Thoracic aorta (tissue), 2 donors: ENCODE data around the gene OR10J4. TPM values are rescaled to one million over a fixed set of nuclear protein-coding genes. Genes with fewer than 3 reads are reported as not detected.

Source experiments
- ATAC-seq: fragments of 150-250 bp; one replicate; pipeline ENCODE4 v1.8.0; 2017; ENCODE audit warnings: low read depth; ENCODE audit not compliant: insufficient number of reproducible peaks, low FRiP score
- DNase-seq: peaks from one replicate; pipeline ENCODE4 v3.0.0-alpha.2; 2020; ENCODE audit warnings: low spot score
- H3K27ac ChIP-seq, 2 donors: fragments of 200-600 bp; sonication (generic); 1 replicate in 1 of 2; 2 replicates in 1 of 2; pipeline ENCODE4 v1.5.1; 2016; ENCODE audit warnings: mild to moderate bottlenecking in 2 of 2, moderate library complexity in 2 of 2
- H3K27me3 ChIP-seq: fragments of 200-600 bp; sonication (generic); replicated peaks from 2 replicates; pipeline ENCODE4 v1.6.0; 2016; ENCODE audit warnings: mild to moderate bottlenecking; ENCODE audit not compliant: insufficient read depth
- H3K36me3 ChIP-seq: fragments of 200-600 bp; sonication (generic); one replicate; pipeline ENCODE4 v1.5.1; 2016
- H3K4me1 ChIP-seq, 2 donors: fragments of 200-600 bp; sonication (generic); 1 replicate in 1 of 2; 2 replicates in 1 of 2; pipeline versions ENCODE4 v1.5.1 to v1.6.0; 2016; ENCODE audit warnings: low read depth in 2 of 2, mild to moderate bottlenecking in 1 of 2; ENCODE audit not compliant: control insufficient read depth in 1 of 2
- H3K4me3 ChIP-seq: fragments of 200-600 bp; sonication (generic); 2 replicates; pipeline ENCODE4 v1.5.1; 2016; ENCODE audit warnings: mild to moderate bottlenecking
- H3K9me3 ChIP-seq: fragments of 200-600 bp; sonication (generic); 2 replicates; pipeline ENCODE4 v1.5.1; 2016
- CTCF ChIP-seq: fragments of 200-600 bp; sonication (generic); IDR thresholded peaks from one replicate; pipeline ENCODE4 v1.5.1; 2019; ENCODE audit warnings: antibody characterized with exemption
- total RNA-seq, 2 donors: library from RNA; depleted of rRNA; stranded (reverse); fragments of >200 nt; gene quantifications; one replicate each; pipeline versions ENCODE4 v1.1.0 to v1.2.3, GENCODE V29; 2016

OR10J4 gene
- total RNA-seq, 2 donors from 2014 or later, result not detected

- no peaks in the 10 kb centered on the region for H3K9me3 ChIP-seq
- ATAC-seq (no peak), DNase-seq (no peak)
- H3K4me1 ChIP-seq, result no peaks in the 10 kb centered on the region
- H3K4me3 ChIP-seq, result no peak overlapping the region
- no peak for TF ChIP-seq CTCF
- H3K27me3 ChIP-seq, result no peaks in the 10 kb centered on the region
- H3K36me3 ChIP-seq, result no peaks in the 10 kb centered on the region
- no peak overlapping the region for H3K27ac ChIP-seq
These were observed 33.2 kb downstream of the OR10J4 start for GRCh38 chr1:159465191-159465603.

- H3K9me3 ChIP-seq, result no peaks in the 10 kb centered on the region
- no peak for TF ChIP-seq CTCF
- DNase-seq (no peak), ATAC-seq (no peak)
- H3K36me3 ChIP-seq, result no peaks in the 10 kb centered on the region
- no peak overlapping the region for H3K4me3 ChIP-seq
- no peak overlapping the region for H3K27ac ChIP-seq
- no peaks in the 10 kb centered on the region for H3K4me1 ChIP-seq
- H3K27me3 ChIP-seq, result no peaks in the 10 kb centered on the region
These were observed 36.3 kb downstream of the OR10J4 start for GRCh38 chr1:159468321-159468720.

GRCh38 chr1:159469921-159470533 lies 38.0 kb downstream of the OR10J4 start:
- Histone ChIP-seq H3K27me3 (no peaks in the 10 kb centered on the region), H3K4me1 (no peaks in the 10 kb centered on the region), H3K4me3 (no peak overlapping the region), H3K9me3 (no peaks in the 10 kb centered on the region), H3K36me3 (no peaks in the 10 kb centered on the region), H3K27ac (no peak overlapping the region)
- no peak for DNase-seq
- TF ChIP-seq CTCF, result no peak
- no peak for ATAC-seq

GRCh38 chr1:159473335-159473734 lies 41.3 kb downstream of the OR10J4 start:
- Histone ChIP-seq H3K27me3 (no peaks in the 10 kb centered on the region), H3K4me3 (no peak overlapping the region), H3K9me3 (no peaks in the 10 kb centered on the region), H3K36me3 (no peaks in the 10 kb centered on the region), H3K4me1 (no peaks in the 10 kb centered on the region), H3K27ac (no peak overlapping the region)
- DNase-seq (no peak), ATAC-seq (no peak)
- TF ChIP-seq CTCF, result no peak

- ATAC-seq (no peak), DNase-seq (no peak)
- no peaks in the 10 kb centered on the region for H3K4me1 ChIP-seq
- H3K27ac ChIP-seq, result no peak overlapping the region
- H3K4me3 ChIP-seq, result no peak overlapping the region
- TF ChIP-seq CTCF, result no peak
- H3K36me3 ChIP-seq, result no peaks in the 10 kb centered on the region
- H3K27me3 ChIP-seq, result no peaks in the 10 kb centered on the region
- H3K9me3 ChIP-seq, result no peaks in the 10 kb centered on the region
These were observed 42.9 kb downstream of the OR10J4 start for GRCh38 chr1:159474926-159475325.

Other genes with a start within 250 kb of the OR10J4 start
- 100 to 1,000 TPM; 123 to 177 TPM for gene ACKR1, start 227.3 kb upstream of the OR10J4 start, total RNA-seq
- gene FCER1A, start 129.9 kb upstream of the OR10J4 start, total RNA-seq, result 1 to 10 TPM; 2.7 to 2.8 TPM
- not detected for gene OR10J1, start 7.5 kb downstream of the OR10J4 start, total RNA-seq
- gene OR10J5, start 103.8 kb downstream of the OR10J4 start, total RNA-seq, result not detected
- not detected for gene APCS, start 155.6 kb downstream of the OR10J4 start, total RNA-seq